ENCODE measurements around the gene PCBP2.

PCBP2 gene

DNA sequence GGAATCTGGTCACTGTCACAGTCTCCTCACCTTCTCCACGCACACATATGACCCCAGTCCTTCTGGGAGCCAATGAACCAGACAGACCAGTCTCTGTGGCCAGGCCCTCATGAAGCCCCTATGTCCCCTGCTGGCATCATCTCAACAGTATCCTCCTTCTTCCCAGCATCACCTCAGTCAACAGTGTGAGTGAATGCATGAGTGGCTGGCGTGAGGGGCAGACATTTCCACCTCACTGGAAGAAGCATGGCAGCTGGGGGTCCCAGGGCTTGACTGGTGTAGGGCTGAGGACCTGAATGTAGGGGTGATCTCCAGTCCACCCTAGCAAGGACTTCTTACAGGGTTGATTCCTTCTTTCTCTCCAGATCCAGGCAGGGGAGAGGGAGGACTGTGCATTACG, 45.6 kb downstream of the PCBP2 start:
- H3K4me3 ChIP-seq (replicated peaks; ENCODE audit: low read depth, low read length): no peak overlapping the region
- DNase-seq (ENCODE audit: extremely low read depth, low read depth): no peak
- no peak for TF ChIP-seq CTCF (IDR thresholded peaks at IDR 0.05; ENCODE audit: low read depth, low read length, missing control alignments)

DNA sequence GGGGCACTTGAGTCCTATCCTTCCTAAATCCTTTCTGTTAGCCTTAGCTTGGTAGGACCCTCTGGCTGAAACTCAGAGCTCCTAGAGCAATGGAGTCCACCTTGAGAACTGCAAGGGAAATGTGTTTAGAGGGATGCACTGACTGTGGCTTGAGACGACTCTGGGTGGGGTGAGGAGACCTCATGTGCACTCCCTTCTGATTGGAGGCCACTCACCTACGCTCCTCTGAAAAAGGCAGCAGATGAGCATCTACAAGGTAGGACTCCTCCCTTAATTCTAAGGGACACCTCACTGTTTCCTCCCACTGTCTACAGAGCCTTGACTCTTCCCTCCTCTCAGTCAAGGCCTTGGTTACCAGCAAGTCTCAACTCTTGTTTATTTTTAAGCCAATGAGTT, 46.3 kb downstream of the PCBP2 start:
- H3K4me3 ChIP-seq (replicated peaks; ENCODE audit: low read depth, low read length): peak overlapping the region; percentile 64
- TF ChIP-seq CTCF (IDR thresholded peaks at IDR 0.05; ENCODE audit: low read depth, low read length, missing control alignments): no peak
- DNase-seq (ENCODE audit: extremely low read depth, low read depth): no peak

DNA sequence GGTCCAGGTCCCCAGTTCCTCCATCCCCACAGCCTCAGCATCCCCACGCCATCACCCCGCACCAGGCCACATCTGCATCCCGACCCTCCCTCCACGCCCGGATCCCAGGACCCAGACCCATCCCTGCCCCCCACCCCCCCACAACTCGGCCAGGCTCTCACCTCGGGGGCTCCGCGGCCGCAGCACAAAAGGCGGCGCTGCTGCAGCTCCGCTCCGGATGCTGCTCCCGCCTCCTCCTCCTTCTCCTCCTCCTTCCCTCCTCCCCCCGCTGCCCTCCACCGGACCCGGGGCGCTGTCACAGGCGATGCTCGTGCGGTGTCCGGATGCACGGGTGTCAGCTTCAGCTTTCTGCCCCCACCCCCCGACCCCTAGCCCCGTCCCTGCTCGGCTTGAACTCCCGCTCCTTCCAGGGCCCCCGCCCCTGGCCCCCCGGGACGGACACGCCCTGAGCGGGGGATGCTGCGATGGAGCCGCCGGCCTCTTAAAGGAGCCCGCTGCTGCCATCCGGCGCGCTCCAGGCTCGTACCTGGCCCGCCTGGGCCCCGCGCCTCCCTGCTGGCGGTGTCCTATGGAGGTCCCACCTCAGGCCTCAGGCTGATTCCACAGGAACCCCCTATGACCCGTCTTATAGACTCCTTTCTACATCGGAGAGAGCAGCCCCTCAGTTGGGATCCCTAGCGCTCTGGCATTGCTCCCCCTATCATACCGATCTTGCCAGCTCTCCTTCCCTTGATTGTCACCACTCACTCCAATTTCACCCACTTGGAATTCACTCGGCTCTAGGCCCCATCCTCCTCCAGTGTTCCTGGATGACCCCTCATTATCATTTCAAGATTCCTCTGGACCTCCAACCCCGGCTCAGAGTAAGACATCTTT, 47.6 kb downstream of the PCBP2 start, which contains the start of gene MAP3K12:
Gene MAP3K12 (minus strand): TSS at position 193 of the 876 bp plus-strand sequence. CDS start 12,067 bp downstream, outside the sequence.
- peak within 1 kb of the TSS; percentile 64 for H3K4me3 ChIP-seq (replicated peaks; ENCODE audit: low read depth, low read length)
- DNase-seq (ENCODE audit: extremely low read depth, low read depth): no peak
- no peak for TF ChIP-seq CTCF (IDR thresholded peaks at IDR 0.05; ENCODE audit: low read depth, low read length, missing control alignments)

DNA sequence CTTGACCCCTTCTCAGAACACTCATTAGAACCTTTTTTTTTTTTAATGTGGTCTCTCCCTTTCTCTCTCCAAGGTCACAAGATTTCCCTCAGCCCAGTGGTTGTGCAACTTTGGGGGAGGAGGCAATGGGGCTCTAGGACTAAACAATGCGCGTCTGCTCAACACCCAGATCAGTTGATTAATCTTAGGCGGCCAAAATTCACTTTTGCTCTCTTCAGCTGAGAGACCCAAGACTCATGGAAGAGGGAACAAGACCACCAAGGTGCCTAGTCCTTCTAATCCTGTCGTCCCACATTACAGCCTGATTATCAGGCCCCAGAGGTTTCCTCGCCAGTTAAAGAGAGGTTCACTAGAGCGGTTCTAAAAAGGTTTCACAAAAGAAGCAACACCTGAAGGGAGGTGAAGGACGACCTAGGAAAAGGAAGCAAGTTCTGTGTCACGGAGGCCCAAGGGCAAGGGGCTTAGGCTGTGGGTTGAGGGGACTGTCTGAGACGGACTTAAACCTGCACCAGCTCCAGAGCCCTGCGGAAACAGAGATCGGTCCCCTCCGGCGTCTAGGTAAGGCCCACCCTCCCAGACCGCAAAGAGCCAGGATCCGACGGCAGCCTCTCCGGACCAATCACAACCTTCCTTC, 48.4 kb downstream of the PCBP2 start:
- TF ChIP-seq CTCF (IDR thresholded peaks at IDR 0.05; ENCODE audit: low read depth, low read length, missing control alignments): no peak
- DNase-seq (ENCODE audit: extremely low read depth, low read depth): no peak
- H3K4me3 ChIP-seq (replicated peaks; ENCODE audit: low read depth, low read length): peak overlapping the region; percentile 64

GRCh38 chr12:53500776-53501614, 49.1 kb downstream of the PCBP2 start, which contains the start of gene TARBP2:
TARBP2 (plus strand) TSS chr12:53501283; CDS start chr12:53501409, 126 bp downstream.
- DNase-seq (ENCODE audit: extremely low read depth, low read depth): peak; percentile 99
- H3K4me3 ChIP-seq (replicated peaks; ENCODE audit: low read depth, low read length): peak within 1 kb of the TSS; percentile 64
- TF ChIP-seq CTCF (IDR thresholded peaks at IDR 0.05; ENCODE audit: low read depth, low read length, missing control alignments): no peak

DNA sequence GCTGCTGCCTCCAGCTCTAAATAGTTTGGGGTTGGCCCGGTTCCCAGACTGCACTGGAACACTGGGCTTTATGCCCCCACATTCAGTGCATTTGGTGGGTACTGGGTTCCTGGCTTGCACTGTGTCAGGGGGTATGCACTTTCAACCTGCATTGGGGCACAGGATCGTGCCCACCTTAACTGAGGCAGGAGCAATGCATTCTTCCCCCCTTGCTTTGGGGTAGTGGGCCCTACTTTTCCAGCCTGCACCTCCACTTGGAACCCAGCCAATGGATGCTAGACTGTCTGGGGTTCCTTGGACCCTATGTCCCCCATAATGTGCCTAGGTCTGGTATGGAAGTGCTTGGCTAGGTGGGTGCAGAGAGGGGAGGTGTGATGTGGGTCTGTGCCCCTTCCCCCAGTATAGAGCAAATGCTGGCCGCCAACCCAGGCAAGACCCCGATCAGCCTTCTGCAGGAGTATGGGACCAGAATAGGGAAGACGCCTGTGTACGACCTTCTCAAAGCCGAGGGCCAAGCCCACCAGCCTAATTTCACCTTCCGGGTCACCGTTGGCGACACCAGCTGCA, 49.8 kb downstream of the PCBP2 start:
- no peak for DNase-seq (ENCODE audit: extremely low read depth, low read depth)
- H3K4me3 ChIP-seq (replicated peaks; ENCODE audit: low read depth, low read length): peak overlapping the region; percentile 64
- TF ChIP-seq CTCF (IDR thresholded peaks at IDR 0.05; ENCODE audit: low read depth, low read length, missing control alignments): no peak
